Measurements from ENCODE around the gene DNPH1.
A peak's percentile ranks its signal among the peaks of the same experiment; 100 is the strongest.

DNPH1 gene

GRCh38 chr6:43203718-43204095 lies 25.6 kb downstream of the DNPH1 start:
- no peak overlapping the region for H2BK5ac ChIP-seq (ENCODE audit: low read depth, low read length, poor library complexity, severe bottlenecking)
- DNase-seq, result no peak
- H3K14ac ChIP-seq (ENCODE audit: low read length in 2 of 2), result no peak overlapping the region
- no peak overlapping the region for H3K27ac ChIP-seq (ENCODE audit: low read length, poor library complexity, severe bottlenecking)
- H2AK5ac ChIP-seq (ENCODE audit: low read length, severe bottlenecking), result no peak overlapping the region
- no peak overlapping the region for H3K18ac ChIP-seq (ENCODE audit: low read depth in 1 of 2, low read length in 2 of 2)
- H2BK12ac ChIP-seq (ENCODE audit: low read length in 2 of 2), result no peak overlapping the region
- no peak overlapping the region for H3K4me3 ChIP-seq (ENCODE audit: insufficient read depth in 1 of 2, low read depth in 1 of 2, low read length in 2 of 2)
- H3K27me3 ChIP-seq (ENCODE audit: control insufficient read depth in 1 of 2, insufficient read depth in 1 of 2, low read length in 2 of 2), result no peaks in the 10 kb centered on the region
- H4K8ac ChIP-seq (ENCODE audit: low read length), result no peak overlapping the region
- H2BK120ac ChIP-seq (ENCODE audit: low read depth, low read length), result no peak overlapping the region
- peaks cover 59 to 67% of the 10 kb centered on the region in 2 experiments for H3K36me3 ChIP-seq (ENCODE audit: control insufficient read depth in 1 of 2, insufficient read depth in 2 of 2, low read depth in 1 of 2, low read length in 2 of 2)
- no peak overlapping the region for H3K23ac ChIP-seq (ENCODE audit: low read length in 2 of 2)
- no peak overlapping the region for H3K4me2 ChIP-seq (ENCODE audit: low read length, poor library complexity, severe bottlenecking)
- H4K91ac ChIP-seq (ENCODE audit: low read length), result no peak overlapping the region
- no peaks in the 10 kb centered on the region for H3K79me1 ChIP-seq (replicated peaks; ENCODE audit: low read length, poor library complexity, severe bottlenecking)
- H3K9me3 ChIP-seq (ENCODE audit: control insufficient read depth, low read length), result peaks cover 10% of the 10 kb centered on the region
- WGBS, result 87% methylated on average over 8 of the region's 8 CpGs
- H3K4ac ChIP-seq (ENCODE audit: low read depth in 1 of 2, low read length in 2 of 2), result no peak overlapping the region
- no peak overlapping the region for H2BK15ac ChIP-seq (ENCODE audit: low read depth, poor library complexity, severe bottlenecking)
- H3K9ac ChIP-seq (ENCODE audit: low read length), result no peak overlapping the region
- no peaks in the 10 kb centered on the region for H3K4me1 ChIP-seq (ENCODE audit: control insufficient read depth, insufficient read depth, low read depth, low read length)
- no peak overlapping the region for H2AFZ ChIP-seq (ENCODE audit: low read depth, low read length)

GRCh38 chr6:43203029-43203717 lies 26.1 kb downstream of the DNPH1 start:
- Histone ChIP-seq H4K91ac (ENCODE audit: low read length) (peak overlapping the region; percentile 25), H3K4me2 (ENCODE audit: low read length, poor library complexity, severe bottlenecking) (no peak overlapping the region), H2BK12ac (ENCODE audit: low read length in 2 of 2) (no peak overlapping the region), H3K27ac (ENCODE audit: low read length, poor library complexity, severe bottlenecking) (no peak overlapping the region), H3K79me1 (replicated peaks; ENCODE audit: low read length, poor library complexity, severe bottlenecking) (no peaks in the 10 kb centered on the region), H3K4me1 (ENCODE audit: control insufficient read depth, insufficient read depth, low read depth, low read length) (no peaks in the 10 kb centered on the region), H3K4me3 (ENCODE audit: insufficient read depth in 1 of 2, low read depth in 1 of 2, low read length in 2 of 2) (no peak overlapping the region), H3K27me3 (ENCODE audit: control insufficient read depth in 1 of 2, insufficient read depth in 1 of 2, low read length in 2 of 2) (no peaks in the 10 kb centered on the region), H2BK120ac (ENCODE audit: low read depth, low read length) (no peak overlapping the region), H3K9ac (ENCODE audit: low read length) (no peak overlapping the region), H2AK5ac (ENCODE audit: low read length, severe bottlenecking) (no peak overlapping the region), H3K18ac (ENCODE audit: low read depth in 1 of 2, low read length in 2 of 2) (no peak overlapping the region), H2BK15ac (ENCODE audit: low read depth, poor library complexity, severe bottlenecking) (no peak overlapping the region), H3K14ac (ENCODE audit: low read length in 2 of 2) (no peak overlapping the region), H2BK5ac (ENCODE audit: low read depth, low read length, poor library complexity, severe bottlenecking) (no peak overlapping the region), H2AFZ (ENCODE audit: low read depth, low read length) (no peak overlapping the region), H4K8ac (ENCODE audit: low read length) (no peak overlapping the region), H3K23ac (ENCODE audit: low read length in 2 of 2) (no peak overlapping the region), H3K9me3 (ENCODE audit: control insufficient read depth, low read length) (peaks cover 10% of the 10 kb centered on the region), H3K36me3 (ENCODE audit: control insufficient read depth in 1 of 2, insufficient read depth in 2 of 2, low read depth in 1 of 2, low read length in 2 of 2) (peaks cover 63 to 72% of the 10 kb centered on the region in 2 experiments), H3K4ac (ENCODE audit: low read depth in 1 of 2, low read length in 2 of 2) (peak overlapping the region in 1 of 2 experiments; percentile 16)
- WGBS, result 94% methylated on average over 17 of the region's 17 CpGs
- DNase-seq, result no peak

GRCh38 chr6:43202451-43202850 lies 26.8 kb downstream of the DNPH1 start:
- Histone ChIP-seq H2AK5ac (ENCODE audit: low read length, severe bottlenecking) (no peak overlapping the region), H3K27me3 (ENCODE audit: control insufficient read depth in 1 of 2, insufficient read depth in 1 of 2, low read length in 2 of 2) (no peaks in the 10 kb centered on the region), H3K9ac (ENCODE audit: low read length) (no peak overlapping the region), H2BK15ac (ENCODE audit: low read depth, poor library complexity, severe bottlenecking) (no peak overlapping the region), H3K23ac (ENCODE audit: low read length in 2 of 2) (no peak overlapping the region), H2AFZ (ENCODE audit: low read depth, low read length) (no peak overlapping the region), H2BK12ac (ENCODE audit: low read length in 2 of 2) (no peak overlapping the region), H4K8ac (ENCODE audit: low read length) (no peak overlapping the region), H4K91ac (ENCODE audit: low read length) (peak overlapping the region; percentile 25), H2BK5ac (ENCODE audit: low read depth, low read length, poor library complexity, severe bottlenecking) (no peak overlapping the region), H3K4ac (ENCODE audit: low read depth in 1 of 2, low read length in 2 of 2) (peak overlapping the region in 1 of 2 experiments; percentile 16), H3K9me3 (ENCODE audit: control insufficient read depth, low read length) (peaks cover 10% of the 10 kb centered on the region), H3K79me1 (replicated peaks; ENCODE audit: low read length, poor library complexity, severe bottlenecking) (no peaks in the 10 kb centered on the region), H3K4me3 (ENCODE audit: insufficient read depth in 1 of 2, low read depth in 1 of 2, low read length in 2 of 2) (no peak overlapping the region), H3K14ac (ENCODE audit: low read length in 2 of 2) (no peak overlapping the region), H3K18ac (ENCODE audit: low read depth in 1 of 2, low read length in 2 of 2) (no peak overlapping the region), H3K27ac (ENCODE audit: low read length, poor library complexity, severe bottlenecking) (no peak overlapping the region), H3K4me2 (ENCODE audit: low read length, poor library complexity, severe bottlenecking) (no peak overlapping the region), H3K36me3 (ENCODE audit: control insufficient read depth in 1 of 2, insufficient read depth in 2 of 2, low read depth in 1 of 2, low read length in 2 of 2) (peaks cover 68 to 79% of the 10 kb centered on the region in 2 experiments), H3K4me1 (ENCODE audit: control insufficient read depth, insufficient read depth, low read depth, low read length) (no peaks in the 10 kb centered on the region), H2BK120ac (ENCODE audit: low read depth, low read length) (no peak overlapping the region)
- WGBS, result 100% methylated on average over 2 of the region's 5 CpGs
- no peak for DNase-seq

GRCh38 chr6:43200541-43200940 lies 28.7 kb downstream of the DNPH1 start:
- Histone ChIP-seq H2AK5ac (ENCODE audit: low read length, severe bottlenecking) (no peak overlapping the region), H4K8ac (ENCODE audit: low read length) (no peak overlapping the region), H4K91ac (ENCODE audit: low read length) (no peak overlapping the region), H3K4me2 (ENCODE audit: low read length, poor library complexity, severe bottlenecking) (no peak overlapping the region), H2BK120ac (ENCODE audit: low read depth, low read length) (no peak overlapping the region), H3K4me3 (ENCODE audit: insufficient read depth in 1 of 2, low read depth in 1 of 2, low read length in 2 of 2) (no peak overlapping the region), H3K79me1 (replicated peaks; ENCODE audit: low read length, poor library complexity, severe bottlenecking) (no peaks in the 10 kb centered on the region), H3K27ac (ENCODE audit: low read length, poor library complexity, severe bottlenecking) (no peak overlapping the region), H3K14ac (ENCODE audit: low read length in 2 of 2) (no peak overlapping the region), H3K4me1 (ENCODE audit: control insufficient read depth, insufficient read depth, low read depth, low read length) (no peaks in the 10 kb centered on the region), H2AFZ (ENCODE audit: low read depth, low read length) (no peak overlapping the region), H3K9ac (ENCODE audit: low read length) (no peak overlapping the region), H2BK12ac (ENCODE audit: low read length in 2 of 2) (no peak overlapping the region), H3K23ac (ENCODE audit: low read length in 2 of 2) (no peak overlapping the region), H3K4ac (ENCODE audit: low read depth in 1 of 2, low read length in 2 of 2) (no peak overlapping the region), H3K9me3 (ENCODE audit: control insufficient read depth, low read length) (no peaks in the 10 kb centered on the region), H2BK5ac (ENCODE audit: low read depth, low read length, poor library complexity, severe bottlenecking) (no peak overlapping the region), H3K36me3 (ENCODE audit: control insufficient read depth in 1 of 2, insufficient read depth in 2 of 2, low read depth in 1 of 2, low read length in 2 of 2) (peaks cover 76 to 81% of the 10 kb centered on the region in 2 experiments), H3K27me3 (ENCODE audit: control insufficient read depth in 1 of 2, insufficient read depth in 1 of 2, low read length in 2 of 2) (no peaks in the 10 kb centered on the region), H2BK15ac (ENCODE audit: low read depth, poor library complexity, severe bottlenecking) (no peak overlapping the region), H3K18ac (ENCODE audit: low read depth in 1 of 2, low read length in 2 of 2) (no peak overlapping the region)
- WGBS, result 94% methylated on average over 6 of the region's 6 CpGs
- no peak for DNase-seq

Data from mesenchymal stem cell (in vitro differentiated cells and primary cell).